SK-N-SH treated with all-trans-retinoic acid at 6 μM for 48 hours (cell line): ENCODE data around the gene C1orf159.

Experiments used
- ARNTL ChIP-seq: fragments of 450-650 bp; formaldehyde crosslinking; IDR thresholded peaks from 2 replicates; pipeline ENCODE4 v1.5.0; 2020; ENCODE audit warnings: low read depth, mild to moderate bottlenecking, moderate library complexity, borderline replicate concordance
- BACH2 ChIP-seq: fragments of 250-450 bp; sonication (Bioruptor Pico); IDR thresholded peaks from 2 replicates; pipeline ENCODE4 v1.9.0; 2021; ENCODE audit warnings: mild to moderate bottlenecking, borderline replicate concordance
- CSDC2 ChIP-seq: fragments of 250-450 bp; sonication (Bioruptor Pico); IDR thresholded peaks from 2 replicates; pipeline ENCODE4 v1.5.0; 2020; ENCODE audit warnings: mild to moderate bottlenecking, moderate library complexity
- CSRNP3 ChIP-seq: fragments of 250-450 bp; sonication (Bioruptor Pico); IDR thresholded peaks from 2 replicates; pipeline ENCODE4 v1.5.1; 2021; ENCODE audit warnings: mild to moderate bottlenecking, moderate library complexity
- ESRRG ChIP-seq: fragments of 250-450 bp; sonication (Bioruptor Pico); IDR thresholded peaks from 2 replicates; pipeline ENCODE4 v1.6.1; 2021; ENCODE audit warnings: mild to moderate bottlenecking
- OSR1 ChIP-seq: fragments of 250-450 bp; sonication (Bioruptor Pico); IDR thresholded peaks from 2 replicates; pipeline ENCODE4 v1.8.0; 2022; ENCODE audit warnings: moderate library complexity, mild to moderate bottlenecking, inconsistent platforms
- PATZ1 ChIP-seq: fragments of 250-450 bp; sonication (Bioruptor Pico); IDR thresholded peaks from 2 replicates; pipeline ENCODE4 v1.8.0; 2020; ENCODE audit warnings: mild to moderate bottlenecking, moderate library complexity, borderline replicate concordance
- RARB ChIP-seq: fragments of 250-450 bp; sonication (Bioruptor Pico); IDR thresholded peaks from 2 replicates; pipeline ENCODE4 v1.8.0; 2021; ENCODE audit warnings: mild to moderate bottlenecking, moderate library complexity
- TSHZ2 ChIP-seq: fragments of 250-450 bp; sonication (Bioruptor Pico); IDR thresholded peaks from 2 replicates; pipeline ENCODE4 v1.5.0; 2020; ENCODE audit warnings: mild to moderate bottlenecking, moderate library complexity
- ZFP3 ChIP-seq: fragments of 250-450 bp; sonication (Bioruptor Pico); IDR thresholded peaks from 2 replicates; pipeline ENCODE4 v1.5.0; 2020; ENCODE audit warnings: mild to moderate bottlenecking, moderate library complexity
- ZNF8 ChIP-seq: fragments of 450-650 bp; formaldehyde crosslinking; IDR thresholded peaks from 2 replicates; pipeline ENCODE4 v1.5.0; 2020; ENCODE audit warnings: mild to moderate bottlenecking, moderate library complexity

- TF ChIP-seq ESRRG (CRISPR knock-in tag), result no peak
- no peak for TF ChIP-seq ZFP3
- TF ChIP-seq CSDC2 (CRISPR knock-in tag), result no peak
- no peak for TF ChIP-seq PATZ1 (CRISPR knock-in tag)
- no peak for TF ChIP-seq RARB
- no peak for TF ChIP-seq OSR1 (CRISPR knock-in tag)
- no peak for TF ChIP-seq TSHZ2 (CRISPR knock-in tag)
- no peak for TF ChIP-seq ARNTL (CRISPR knock-in tag)
- TF ChIP-seq CSRNP3 (CRISPR knock-in tag), result no peak
- TF ChIP-seq BACH2, result no peak
- no peak for TF ChIP-seq ZNF8
These were observed 33.0 kb downstream of the C1orf159 start for GRCh38 chr1:1082776-1083415.
